GM21367 (cell line): Measurements from ENCODE around the gene COMMD7.
"Not testable (repeated sequence)": the region's sequence is repeated elsewhere in the genome, so short reads cannot be mapped to it uniquely, and the experiment has no call there.

Experiments
- ATAC-seq: cut with Tn5 transposase; IDR thresholded peaks from one replicate; pipeline ENCODE4 v1.9.1; 2021; ENCODE audit not compliant: unreplicated experiment

COMMD7 gene

GRCh38 chr20:32737371-32738223 lies 5.7 kb downstream of the COMMD7 start:
- no peak for ATAC-seq

- ATAC-seq: no peak
Measured at GRCh38 chr20:32731882-32732266, 11.4 kb downstream of the COMMD7 start.

GRCh38 chr20:32729334-32729733 lies 13.9 kb downstream of the COMMD7 start:
- not testable (repeated sequence) for ATAC-seq

- not testable (repeated sequence) for ATAC-seq
Measured at GRCh38 chr20:32728435-32728834, 14.8 kb downstream of the COMMD7 start.

GRCh38 chr20:32727683-32728082 lies 15.6 kb downstream of the COMMD7 start:
- no peak for ATAC-seq

GRCh38 chr20:32718749-32719348 lies 24.4 kb downstream of the COMMD7 start:
- ATAC-seq: no peak

GRCh38 chr20:32711346-32711745 lies 31.9 kb downstream of the COMMD7 start:
- no peak for ATAC-seq

GRCh38 chr20:32709632-32710121 lies 33.6 kb downstream of the COMMD7 start:
- ATAC-seq: no peak

GRCh38 chr20:32709029-32709631 lies 34.1 kb downstream of the COMMD7 start:
- not testable (repeated sequence) for ATAC-seq

GRCh38 chr20:32707691-32708581 lies 35.3 kb downstream of the COMMD7 start:
- no peak for ATAC-seq

GRCh38 chr20:32706486-32706885 lies 36.8 kb downstream of the COMMD7 start:
- no peak for ATAC-seq

- no peak for ATAC-seq
Measured at GRCh38 chr20:32702706-32703425, 40.4 kb downstream of the COMMD7 start.

- no peak for ATAC-seq
Measured at GRCh38 chr20:32697608-32698007, 45.7 kb downstream of the COMMD7 start.

- no peak for ATAC-seq
Measured at GRCh38 chr20:32695089-32695488, 48.2 kb downstream of the COMMD7 start.

GRCh38 chr20:32688966-32689365 lies 54.3 kb downstream of the COMMD7 start:
- ATAC-seq: not testable (repeated sequence)

GRCh38 chr20:32687180-32687532 lies 56.1 kb downstream of the COMMD7 start:
- no peak for ATAC-seq

GRCh38 chr20:32686530-32687179 lies 56.6 kb downstream of the COMMD7 start:
- ATAC-seq: no peak

GRCh38 chr20:32685541-32686529 lies 57.4 kb downstream of the COMMD7 start:
- ATAC-seq: no peak
